ENCODE results near the gene CD80. TPM values are rescaled to one million over a fixed set of nuclear protein-coding genes. Genes with fewer than 3 reads are reported as not detected.
A peak's percentile ranks its signal among the peaks of the same experiment; 100 is the strongest.
"Not testable (repeated sequence)": the region's sequence is repeated elsewhere in the genome, so short reads cannot be mapped to it uniquely, and the experiment has no call there.

Gene CD80
- polyA plus RNA-seq, 3 donors from 2014 or later, result not detected

DNA sequence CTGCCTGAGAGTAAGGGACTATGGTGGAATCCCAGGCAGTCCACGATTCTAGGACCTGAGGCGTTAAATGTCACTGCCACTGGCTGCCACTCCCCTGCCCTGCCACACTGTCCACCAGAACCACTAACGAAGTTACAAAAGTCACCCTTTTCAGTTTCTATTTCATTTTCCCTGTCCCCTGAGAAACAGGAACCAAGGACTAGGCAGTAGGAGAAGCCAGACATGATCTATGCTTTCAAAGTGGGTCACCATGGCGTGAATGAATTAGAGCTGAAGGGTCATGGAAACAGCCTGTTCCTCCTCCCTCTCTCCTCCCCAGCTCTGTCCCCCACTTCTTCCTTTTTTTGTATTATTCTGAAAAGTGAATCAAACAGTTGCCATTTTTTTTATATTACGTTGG, 10.8 kb upstream of the CD80 start:
- no peaks in the 10 kb centered on the region for H3K36me3 Mint-ChIP-seq
- H3K9me3 Mint-ChIP-seq, result no peaks in the 10 kb centered on the region
- no peak for DNase-seq
- no peaks in the 10 kb centered on the region for H3K4me1 Mint-ChIP-seq
- H3K27ac Mint-ChIP-seq, result peak overlapping the region in 1 of 6 donors; percentile 6
- peaks cover 2 to 9% (median 2%) of the 10 kb centered on the region in 3 donors for H3K27me3 Mint-ChIP-seq (ENCODE audit: low read depth in 3 of 3)
- H3K4me3 Mint-ChIP-seq, result no peak overlapping the region

DNA sequence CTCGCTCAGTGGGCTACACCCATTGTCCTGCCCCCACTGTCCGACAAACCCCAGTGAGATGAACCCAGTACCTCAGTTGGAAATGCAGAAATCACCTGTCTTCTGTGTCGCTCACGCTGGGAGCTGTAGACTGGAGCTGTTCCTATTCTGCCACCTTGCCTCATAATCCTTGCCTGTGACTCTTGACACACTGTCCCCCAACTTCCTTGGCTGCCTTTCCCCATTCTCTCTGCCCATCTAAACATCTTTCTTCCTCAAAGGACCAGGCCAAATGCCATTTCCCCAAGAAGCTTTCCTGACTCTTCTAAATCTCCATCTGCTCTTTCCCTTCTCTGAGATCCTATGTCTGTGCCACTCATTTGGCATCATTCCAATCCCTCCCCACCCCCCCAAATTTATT, 9.7 kb upstream of the CD80 start:
- Mint-ChIP-seq H3K27me3 (ENCODE audit: low read depth in 3 of 3) (peaks cover 2 to 11% (median 2%) of the 10 kb centered on the region in 3 donors), H3K4me1 (no peaks in the 10 kb centered on the region), H3K36me3 (no peaks in the 10 kb centered on the region), H3K27ac (no peak overlapping the region), H3K9me3 (no peaks in the 10 kb centered on the region), H3K4me3 (no peak overlapping the region)
- no peak for DNase-seq

DNA sequence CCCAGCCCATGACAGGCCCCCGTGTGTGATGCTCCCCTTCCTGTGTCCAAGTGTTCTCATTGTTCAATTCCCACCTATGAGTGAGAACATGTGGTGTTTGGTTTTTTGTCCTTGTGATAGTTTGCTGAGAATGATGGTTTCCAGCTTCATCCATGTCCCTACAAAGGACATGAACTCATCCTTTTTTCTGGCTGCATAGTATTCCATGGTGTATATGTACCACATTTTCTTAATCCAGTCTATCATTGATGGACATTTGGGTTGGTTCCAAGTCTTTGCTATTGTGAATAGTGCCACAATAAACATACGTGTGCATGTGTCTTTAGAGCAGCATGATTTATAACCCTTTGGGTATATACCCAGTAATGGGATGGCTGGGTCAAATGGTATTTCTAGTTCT, 3.9 kb upstream of the CD80 start:
- H3K4me3 Mint-ChIP-seq; H3K36me3 Mint-ChIP-seq; DNase-seq; H3K9me3 Mint-ChIP-seq; H3K27ac Mint-ChIP-seq; H3K4me1 Mint-ChIP-seq; H3K27me3 Mint-ChIP-seq (ENCODE audit: low read depth in 3 of 3): not testable (repeated sequence)

GRCh38 chr3:119562307-119562961, 3.0 kb upstream of the CD80 start:
- H3K4me3 Mint-ChIP-seq, result no peak overlapping the region
- peak overlapping the region in 3 of 6 donors; percentile 35 to 77 (median 64) for H3K27ac Mint-ChIP-seq
- peak; percentile 13 to 30 (median 15) for DNase-seq
- H3K36me3 Mint-ChIP-seq, result no peaks in the 10 kb centered on the region
- H3K27me3 Mint-ChIP-seq (ENCODE audit: low read depth in 3 of 3), result peaks cover 0 to 7% (median 2%) of the 10 kb centered on the region in 3 donors
- no peaks in the 10 kb centered on the region for H3K4me1 Mint-ChIP-seq
- peaks cover 0 to 2% (median 0%) of the 10 kb centered on the region in 6 donors for H3K9me3 Mint-ChIP-seq

DNA sequence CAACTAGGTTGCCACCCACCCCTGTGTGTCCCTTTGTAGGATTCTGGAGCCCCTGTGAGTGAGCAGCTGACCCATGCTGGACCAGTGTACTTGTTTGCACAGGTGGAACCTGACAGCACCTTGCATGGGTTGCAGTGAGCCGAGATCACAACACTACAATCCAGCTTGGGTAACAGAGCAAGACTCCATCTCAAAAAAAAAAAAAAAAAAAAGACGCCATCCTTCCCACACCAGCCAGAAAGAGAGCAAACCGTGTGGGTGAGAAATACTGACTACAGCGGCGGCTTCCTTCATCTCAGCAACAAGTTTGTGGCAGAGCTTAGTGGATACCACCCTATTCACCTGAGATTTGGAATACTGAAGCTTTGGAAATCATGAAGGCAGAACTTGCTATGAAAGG, 746 bp upstream of the CD80 start:
- peaks cover 0 to 2% (median 0%) of the 10 kb centered on the region in 6 donors for H3K9me3 Mint-ChIP-seq
- H3K27ac Mint-ChIP-seq, result no peak overlapping the region
- no peak for DNase-seq
- peaks cover 0 to 9% (median 0%) of the 10 kb centered on the region in 3 donors for H3K27me3 Mint-ChIP-seq (ENCODE audit: low read depth in 3 of 3)
- H3K4me3 Mint-ChIP-seq, result no peak overlapping the region
- no peaks in the 10 kb centered on the region for H3K36me3 Mint-ChIP-seq
- H3K4me1 Mint-ChIP-seq, result no peaks in the 10 kb centered on the region

DNA sequence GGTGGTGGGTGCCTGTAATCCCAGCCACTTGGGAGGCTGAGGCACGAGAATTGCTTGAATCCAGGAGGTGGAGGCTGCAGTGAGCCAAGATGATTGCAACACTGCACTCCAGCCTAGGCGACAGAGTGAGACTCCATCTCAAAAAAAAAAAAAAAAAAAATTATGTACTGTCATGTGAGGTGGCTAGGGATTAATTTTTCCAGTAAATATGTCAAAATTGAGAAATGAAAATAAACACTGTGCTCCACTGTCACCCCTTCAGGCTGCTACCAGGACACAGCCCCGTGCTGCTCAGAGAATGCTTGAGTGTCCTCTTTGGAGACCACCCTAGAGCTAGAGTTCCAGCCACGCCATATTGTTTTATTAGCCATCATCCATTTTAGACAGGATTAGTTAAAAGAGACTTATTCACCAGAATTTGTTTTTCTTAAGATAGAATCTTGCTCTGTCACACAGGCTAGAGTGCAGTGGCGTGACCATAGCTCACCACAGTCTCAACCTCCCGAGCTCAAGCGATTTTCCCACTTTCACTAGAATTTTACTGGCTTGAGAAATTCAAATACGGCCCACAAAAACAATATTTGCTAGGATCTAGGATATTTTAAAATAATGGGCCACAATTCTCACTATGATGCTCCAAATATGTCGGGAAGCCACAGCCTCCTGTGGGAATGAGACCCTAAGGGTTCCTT, 642 bp downstream of the CD80 start:
- H3K9me3 Mint-ChIP-seq, result peaks cover 0 to 2% (median 0%) of the 10 kb centered on the region in 6 donors
- H3K4me1 Mint-ChIP-seq, result no peaks in the 10 kb centered on the region
- H3K27me3 Mint-ChIP-seq (ENCODE audit: low read depth in 3 of 3), result peaks cover 0 to 7% (median 2%) of the 10 kb centered on the region in 3 donors
- H3K36me3 Mint-ChIP-seq, result no peaks in the 10 kb centered on the region
- H3K27ac Mint-ChIP-seq, result no peak overlapping the region
- no peak overlapping the region for H3K4me3 Mint-ChIP-seq
- no peak for DNase-seq

GRCh38 chr3:119557877-119558269, 1.5 kb downstream of the CD80 start:
- Mint-ChIP-seq H3K9me3 (peaks cover 0 to 2% (median 0%) of the 10 kb centered on the region in 6 donors), H3K36me3 (no peaks in the 10 kb centered on the region), H3K4me3 (no peak overlapping the region), H3K4me1 (no peaks in the 10 kb centered on the region), H3K27me3 (ENCODE audit: low read depth in 3 of 3) (peaks cover 0 to 5% (median 2%) of the 10 kb centered on the region in 3 donors), H3K27ac (no peak overlapping the region)
- no peak for DNase-seq

DNA sequence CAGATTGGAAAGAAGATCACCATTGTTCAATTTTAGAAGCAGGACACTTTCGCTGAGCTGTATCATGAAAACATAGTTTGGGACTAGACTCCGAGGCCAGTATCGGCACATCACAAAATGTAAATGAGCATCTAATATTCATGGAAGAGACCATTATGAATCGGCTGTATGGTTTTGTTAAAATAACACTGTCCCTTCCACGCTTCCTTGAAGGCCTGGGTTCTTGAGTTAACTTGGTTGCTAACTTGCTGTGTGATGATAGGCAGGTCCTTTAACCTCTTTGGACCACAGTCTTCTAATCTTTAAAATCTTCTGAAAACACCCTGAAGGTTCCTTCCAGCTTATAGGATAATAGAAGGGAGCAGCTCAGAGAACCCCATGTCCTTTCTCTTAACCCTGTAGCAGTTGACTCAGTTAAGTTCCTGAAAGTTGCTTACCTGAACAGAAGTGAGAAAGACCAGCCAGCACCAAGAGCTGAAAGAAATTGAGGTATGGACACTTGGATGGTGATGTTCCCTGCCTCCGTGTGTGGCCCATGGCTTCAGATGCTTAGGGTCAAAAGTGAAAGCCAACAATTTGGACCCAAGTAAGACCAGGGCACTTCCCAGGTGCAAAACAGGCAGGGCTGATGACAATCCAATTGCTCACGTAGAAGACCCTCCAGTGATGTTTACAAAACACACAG, 2.1 kb downstream of the CD80 start:
- H3K36me3 Mint-ChIP-seq, result no peaks in the 10 kb centered on the region
- H3K27me3 Mint-ChIP-seq (ENCODE audit: low read depth in 3 of 3), result peaks cover 0 to 5% (median 2%) of the 10 kb centered on the region in 3 donors
- H3K9me3 Mint-ChIP-seq, result peaks cover 0 to 2% (median 0%) of the 10 kb centered on the region in 6 donors
- H3K27ac Mint-ChIP-seq, result no peak overlapping the region
- no peak for DNase-seq
- H3K4me3 Mint-ChIP-seq, result no peak overlapping the region
- H3K4me1 Mint-ChIP-seq, result no peaks in the 10 kb centered on the region

- Mint-ChIP-seq H3K27ac (no peak overlapping the region), H3K27me3 (ENCODE audit: low read depth in 3 of 3) (peaks cover 0 to 5% (median 2%) of the 10 kb centered on the region in 3 donors), H3K9me3 (no peaks in the 10 kb centered on the region), H3K4me3 (no peak overlapping the region), H3K4me1 (no peaks in the 10 kb centered on the region), H3K36me3 (no peaks in the 10 kb centered on the region)
- no peak for DNase-seq
These were observed 3.5 kb downstream of the CD80 start for GRCh38 chr3:119555929-119556328.

DNA sequence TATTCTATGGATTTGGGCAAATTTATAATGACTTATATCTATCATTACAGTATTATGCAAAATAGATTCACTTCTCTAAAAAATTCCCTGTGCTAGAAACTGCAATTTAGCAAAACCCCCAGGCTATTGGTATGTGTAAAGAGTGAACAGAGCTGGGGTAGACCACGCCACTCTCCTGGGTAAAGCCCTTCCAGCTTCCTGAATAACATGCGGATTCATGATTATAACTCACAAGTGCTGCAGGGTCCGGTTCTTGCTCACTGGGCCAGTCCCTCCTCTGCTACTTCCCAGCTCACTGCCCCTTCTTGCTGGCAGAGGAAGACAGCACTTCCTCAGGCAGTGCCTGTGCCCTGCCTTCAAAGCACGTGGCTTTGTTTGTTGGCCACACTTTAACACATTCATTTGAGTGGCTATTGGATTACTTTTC, 4.1 kb downstream of the CD80 start:
- H3K9me3 Mint-ChIP-seq, result no peaks in the 10 kb centered on the region
- no peak overlapping the region for H3K4me3 Mint-ChIP-seq
- H3K4me1 Mint-ChIP-seq, result no peaks in the 10 kb centered on the region
- H3K27me3 Mint-ChIP-seq (ENCODE audit: low read depth in 3 of 3), result peaks cover 0 to 3% (median 2%) of the 10 kb centered on the region in 3 donors
- no peak overlapping the region for H3K27ac Mint-ChIP-seq
- no peaks in the 10 kb centered on the region for H3K36me3 Mint-ChIP-seq
- DNase-seq, result no peak

DNA sequence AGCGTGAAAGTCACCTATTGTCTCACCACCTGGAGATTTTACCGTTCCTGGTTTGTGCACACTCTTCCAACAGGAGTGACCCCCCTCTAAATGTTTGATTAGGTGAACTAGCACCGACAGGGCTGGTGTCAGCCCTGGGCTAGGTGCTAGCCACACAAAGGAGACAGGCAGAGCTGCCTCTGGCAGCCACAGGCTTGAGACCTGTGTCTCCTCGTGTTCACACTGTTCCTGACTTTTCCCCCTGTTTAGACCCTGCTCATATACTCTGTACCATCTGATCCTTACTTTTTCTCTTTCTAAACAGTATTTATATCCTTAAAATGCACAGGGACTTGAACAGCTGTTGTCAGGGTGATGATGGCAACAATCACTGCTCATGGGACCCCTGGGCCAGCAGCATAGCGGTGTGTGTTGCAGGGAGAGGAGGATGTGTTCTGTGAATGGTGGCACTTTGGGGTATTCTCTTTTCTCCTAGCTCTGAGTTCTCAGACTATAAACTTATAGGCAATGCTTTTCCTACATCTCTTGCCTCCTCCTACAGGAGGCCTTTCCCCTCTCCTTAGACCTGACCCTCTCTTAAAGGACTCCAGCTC, 5.5 kb downstream of the CD80 start:
- DNase-seq, result no peak
- no peaks in the 10 kb centered on the region for H3K9me3 Mint-ChIP-seq
- H3K4me1 Mint-ChIP-seq, result no peaks in the 10 kb centered on the region
- H3K27ac Mint-ChIP-seq, result no peak overlapping the region
- H3K4me3 Mint-ChIP-seq, result no peak overlapping the region
- peaks cover 0 to 2% (median 2%) of the 10 kb centered on the region in 3 donors for H3K27me3 Mint-ChIP-seq (ENCODE audit: low read depth in 3 of 3)
- no peaks in the 10 kb centered on the region for H3K36me3 Mint-ChIP-seq

DNA sequence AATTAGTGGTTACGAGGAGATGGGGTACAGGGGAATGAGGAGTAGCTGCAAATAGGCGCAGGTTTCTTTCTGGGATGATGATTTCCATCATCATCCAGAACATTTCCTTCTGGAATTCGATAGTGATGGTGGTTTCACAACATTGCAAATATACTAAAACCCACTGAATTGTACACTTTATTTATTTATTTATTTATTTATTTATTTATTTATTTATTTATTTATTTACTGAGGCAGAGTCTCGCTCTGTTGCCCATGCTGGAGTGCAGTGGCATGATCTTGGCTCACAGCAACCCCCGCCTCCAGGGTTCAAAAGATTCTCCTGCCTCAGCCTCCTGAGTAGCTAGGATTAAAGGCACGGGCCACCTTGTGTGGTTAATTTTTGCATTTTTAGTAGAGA, 6.5 kb downstream of the CD80 start:
- H3K27me3 Mint-ChIP-seq (ENCODE audit: low read depth in 3 of 3); DNase-seq; H3K4me3 Mint-ChIP-seq; H3K4me1 Mint-ChIP-seq; H3K27ac Mint-ChIP-seq; H3K9me3 Mint-ChIP-seq; H3K36me3 Mint-ChIP-seq: not testable (repeated sequence)

GRCh38 chr3:119551598-119551997, 7.8 kb downstream of the CD80 start:
- no peak overlapping the region for H3K27ac Mint-ChIP-seq

More at GRCh38 chr3:119551598-119551997, 7.8 kb downstream of the CD80 start:
- Mint-ChIP-seq H3K36me3 (no peaks in the 10 kb centered on the region), H3K27me3 (ENCODE audit: low read depth in 3 of 3) (peaks cover 0 to 2% (median 2%) of the 10 kb centered on the region in 3 donors), H3K4me1 (no peaks in the 10 kb centered on the region), H3K4me3 (no peak overlapping the region), H3K9me3 (no peaks in the 10 kb centered on the region)
- DNase-seq, result no peak
